ENCODE results near the gene RHEB. TPM values are rescaled to one million over a fixed set of nuclear protein-coding genes. Genes with fewer than 3 reads are reported as not detected.
A peak's percentile ranks its signal among the peaks of the same experiment; 100 is the strongest.

RHEB gene
- total and polyA plus RNA-seq, 2 experiments from 2014 or later, result 101 to 239 TPM

GRCh38 chr7:151541709-151542499, 22.2 kb upstream of the RHEB start:
- H3K27me3 Mint-ChIP-seq (ENCODE audit: insufficient read depth, low read depth, poor library complexity), result peaks cover 3% of the 10 kb centered on the region
- H3K4me3 Mint-ChIP-seq, result no peak overlapping the region
- peak overlapping the region; percentile 51; the same call in 1 of the 2 replicates for H3K27ac Mint-ChIP-seq
- H2AFZ ChIP-seq, result peak overlapping the region; percentile 78
- H3K36me3 ChIP-seq (ENCODE audit: insufficient read depth), result no peaks in the 10 kb centered on the region
- H3K4me3 ChIP-seq, result no peak overlapping the region
- ATAC-seq (peak; percentile 47), DNase-seq (ENCODE audit: low spot score) (no peak)
- peaks cover 16% of the 10 kb centered on the region for H3K4me1 Mint-ChIP-seq
- H3K27ac ChIP-seq (ENCODE audit: low read depth), result no peak overlapping the region
- no peaks in the 10 kb centered on the region for H3F3A ChIP-seq (replicated peaks; ENCODE audit: low read depth)
- H3K4me2 ChIP-seq, result no peak overlapping the region
- H3K9me3 Mint-ChIP-seq, result no peaks in the 10 kb centered on the region; the same call in 2 of the 3 replicates
- no peaks in the 10 kb centered on the region for H4K20me1 ChIP-seq (replicated peaks; ENCODE audit: insufficient read depth)
- TF ChIP-seq, protein P1, sequence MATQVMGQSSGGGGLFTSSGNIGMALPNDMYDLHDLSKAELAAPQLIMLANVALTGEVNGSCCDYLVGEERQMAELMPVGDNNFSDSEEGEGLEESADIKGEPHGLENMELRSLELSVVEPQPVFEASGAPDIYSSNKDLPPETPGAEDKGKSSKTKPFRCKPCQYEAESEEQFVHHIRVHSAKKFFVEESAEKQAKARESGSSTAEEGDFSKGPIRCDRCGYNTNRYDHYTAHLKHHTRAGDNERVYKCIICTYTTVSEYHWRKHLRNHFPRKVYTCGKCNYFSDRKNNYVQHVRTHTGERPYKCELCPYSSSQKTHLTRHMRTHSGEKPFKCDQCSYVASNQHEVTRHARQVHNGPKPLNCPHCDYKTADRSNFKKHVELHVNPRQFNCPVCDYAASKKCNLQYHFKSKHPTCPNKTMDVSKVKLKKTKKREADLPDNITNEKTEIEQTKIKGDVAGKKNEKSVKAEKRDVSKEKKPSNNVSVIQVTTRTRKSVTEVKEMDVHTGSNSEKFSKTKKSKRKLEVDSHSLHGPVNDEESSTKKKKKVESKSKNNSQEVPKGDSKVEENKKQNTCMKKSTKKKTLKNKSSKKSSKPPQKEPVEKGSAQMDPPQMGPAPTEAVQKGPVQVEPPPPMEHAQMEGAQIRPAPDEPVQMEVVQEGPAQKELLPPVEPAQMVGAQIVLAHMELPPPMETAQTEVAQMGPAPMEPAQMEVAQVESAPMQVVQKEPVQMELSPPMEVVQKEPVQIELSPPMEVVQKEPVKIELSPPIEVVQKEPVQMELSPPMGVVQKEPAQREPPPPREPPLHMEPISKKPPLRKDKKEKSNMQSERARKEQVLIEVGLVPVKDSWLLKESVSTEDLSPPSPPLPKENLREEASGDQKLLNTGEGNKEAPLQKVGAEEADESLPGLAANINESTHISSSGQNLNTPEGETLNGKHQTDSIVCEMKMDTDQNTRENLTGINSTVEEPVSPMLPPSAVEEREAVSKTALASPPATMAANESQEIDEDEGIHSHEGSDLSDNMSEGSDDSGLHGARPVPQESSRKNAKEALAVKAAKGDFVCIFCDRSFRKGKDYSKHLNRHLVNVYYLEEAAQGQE (IDR thresholded peaks at IDR 0.05; ENCODE audit: unreplicated experiment), result no peak
- TF ChIP-seq NANOG (IDR thresholded peaks at IDR 0.05; ENCODE audit: borderline replicate concordance) (no peak), ZNF331 (CRISPR knock-in tag; IDR thresholded peaks at IDR 0.05; ENCODE audit: low read depth) (no peak), POLR2AphosphoS5 (IDR thresholded peaks at IDR 0.05; ENCODE audit: low read depth) (no peak), JUNB (IDR thresholded peaks at IDR 0.05; ENCODE audit: unreplicated experiment) (no peak), ZNF114 (CRISPR knock-in tag; IDR thresholded peaks at IDR 0.05) (no peak), CREB1 (CRISPR knock-in tag; IDR thresholded peaks at IDR 0.05; ENCODE audit: low read depth) (no peak)
- TF ChIP-seq, protein P2, sequence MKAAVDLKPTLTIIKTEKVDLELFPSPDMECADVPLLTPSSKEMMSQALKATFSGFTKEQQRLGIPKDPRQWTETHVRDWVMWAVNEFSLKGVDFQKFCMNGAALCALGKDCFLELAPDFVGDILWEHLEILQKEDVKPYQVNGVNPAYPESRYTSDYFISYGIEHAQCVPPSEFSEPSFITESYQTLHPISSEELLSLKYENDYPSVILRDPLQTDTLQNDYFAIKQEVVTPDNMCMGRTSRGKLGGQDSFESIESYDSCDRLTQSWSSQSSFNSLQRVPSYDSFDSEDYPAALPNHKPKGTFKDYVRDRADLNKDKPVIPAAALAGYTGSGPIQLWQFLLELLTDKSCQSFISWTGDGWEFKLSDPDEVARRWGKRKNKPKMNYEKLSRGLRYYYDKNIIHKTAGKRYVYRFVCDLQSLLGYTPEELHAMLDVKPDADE (IDR thresholded peaks at IDR 0.05), result no peak
- TF ChIP-seq, protein P3, sequence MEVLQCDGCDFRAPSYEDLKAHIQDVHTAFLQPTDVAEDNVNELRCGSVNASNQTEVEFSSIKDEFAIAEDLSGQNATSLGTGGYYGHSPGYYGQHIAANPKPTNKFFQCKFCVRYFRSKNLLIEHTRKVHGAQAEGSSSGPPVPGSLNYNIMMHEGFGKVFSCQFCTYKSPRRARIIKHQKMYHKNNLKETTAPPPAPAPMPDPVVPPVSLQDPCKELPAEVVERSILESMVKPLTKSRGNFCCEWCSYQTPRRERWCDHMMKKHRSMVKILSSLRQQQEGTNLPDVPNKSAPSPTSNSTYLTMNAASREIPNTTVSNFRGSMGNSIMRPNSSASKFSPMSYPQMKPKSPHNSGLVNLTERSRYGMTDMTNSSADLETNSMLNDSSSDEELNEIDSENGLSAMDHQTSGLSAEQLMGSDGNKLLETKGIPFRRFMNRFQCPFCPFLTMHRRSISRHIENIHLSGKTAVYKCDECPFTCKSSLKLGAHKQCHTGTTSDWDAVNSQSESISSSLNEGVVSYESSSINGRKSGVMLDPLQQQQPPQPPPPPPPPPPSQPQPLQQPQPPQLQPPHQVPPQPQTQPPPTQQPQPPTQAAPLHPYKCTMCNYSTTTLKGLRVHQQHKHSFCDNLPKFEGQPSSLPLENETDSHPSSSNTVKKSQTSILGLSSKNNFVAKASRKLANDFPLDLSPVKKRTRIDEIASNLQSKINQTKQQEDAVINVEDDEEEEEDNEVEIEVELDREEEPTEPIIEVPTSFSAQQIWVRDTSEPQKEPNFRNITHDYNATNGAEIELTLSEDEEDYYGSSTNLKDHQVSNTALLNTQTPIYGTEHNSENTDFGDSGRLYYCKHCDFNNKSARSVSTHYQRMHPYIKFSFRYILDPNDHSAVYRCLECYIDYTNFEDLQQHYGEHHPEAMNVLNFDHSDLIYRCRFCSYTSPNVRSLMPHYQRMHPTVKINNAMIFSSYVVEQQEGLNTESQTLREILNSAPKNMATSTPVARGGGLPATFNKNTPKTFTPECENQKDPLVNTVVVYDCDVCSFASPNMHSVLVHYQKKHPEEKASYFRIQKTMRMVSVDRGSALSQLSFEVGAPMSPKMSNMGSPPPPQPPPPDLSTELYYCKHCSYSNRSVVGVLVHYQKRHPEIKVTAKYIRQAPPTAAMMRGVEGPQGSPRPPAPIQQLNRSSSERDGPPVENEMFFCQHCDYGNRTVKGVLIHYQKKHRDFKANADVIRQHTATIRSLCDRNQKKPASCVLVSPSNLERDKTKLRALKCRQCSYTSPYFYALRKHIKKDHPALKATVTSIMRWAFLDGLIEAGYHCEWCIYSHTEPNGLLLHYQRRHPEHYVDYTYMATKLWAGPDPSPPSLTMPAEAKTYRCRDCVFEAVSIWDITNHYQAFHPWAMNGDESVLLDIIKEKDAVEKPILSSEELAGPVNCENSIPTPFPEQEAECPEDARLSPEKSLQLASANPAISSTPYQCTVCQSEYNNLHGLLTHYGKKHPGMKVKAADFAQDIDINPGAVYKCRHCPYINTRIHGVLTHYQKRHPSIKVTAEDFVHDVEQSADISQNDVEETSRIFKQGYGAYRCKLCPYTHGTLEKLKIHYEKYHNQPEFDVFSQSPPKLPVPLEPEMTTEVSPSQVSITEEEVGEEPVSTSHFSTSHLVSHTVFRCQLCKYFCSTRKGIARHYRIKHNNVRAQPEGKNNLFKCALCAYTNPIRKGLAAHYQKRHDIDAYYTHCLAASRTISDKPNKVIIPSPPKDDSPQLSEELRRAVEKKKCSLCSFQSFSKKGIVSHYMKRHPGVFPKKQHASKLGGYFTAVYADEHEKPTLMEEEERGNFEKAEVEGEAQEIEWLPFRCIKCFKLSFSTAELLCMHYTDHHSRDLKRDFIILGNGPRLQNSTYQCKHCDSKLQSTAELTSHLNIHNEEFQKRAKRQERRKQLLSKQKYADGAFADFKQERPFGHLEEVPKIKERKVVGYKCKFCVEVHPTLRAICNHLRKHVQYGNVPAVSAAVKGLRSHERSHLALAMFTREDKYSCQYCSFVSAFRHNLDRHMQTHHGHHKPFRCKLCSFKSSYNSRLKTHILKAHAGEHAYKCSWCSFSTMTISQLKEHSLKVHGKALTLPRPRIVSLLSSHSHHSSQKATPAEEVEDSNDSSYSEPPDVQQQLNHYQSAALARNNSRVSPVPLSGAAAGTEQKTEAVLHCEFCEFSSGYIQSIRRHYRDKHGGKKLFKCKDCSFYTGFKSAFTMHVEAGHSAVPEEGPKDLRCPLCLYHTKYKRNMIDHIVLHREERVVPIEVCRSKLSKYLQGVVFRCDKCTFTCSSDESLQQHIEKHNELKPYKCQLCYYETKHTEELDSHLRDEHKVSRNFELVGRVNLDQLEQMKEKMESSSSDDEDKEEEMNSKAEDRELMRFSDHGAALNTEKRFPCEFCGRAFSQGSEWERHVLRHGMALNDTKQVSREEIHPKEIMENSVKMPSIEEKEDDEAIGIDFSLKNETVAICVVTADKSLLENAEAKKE (CRISPR knock-in tag; IDR thresholded peaks at IDR 0.05), result no peak
- H3K79me2 ChIP-seq (replicated peaks; ENCODE audit: insufficient read depth), result no peaks in the 10 kb centered on the region
- no peaks in the 10 kb centered on the region for H3K27me3 ChIP-seq (ENCODE audit: insufficient read depth)
- no peaks in the 10 kb centered on the region for H3K36me3 Mint-ChIP-seq (ENCODE audit: low read depth)
- H3K4me1 ChIP-seq (ENCODE audit: insufficient read depth), result no peaks in the 10 kb centered on the region
- H3K9me2 ChIP-seq (ENCODE audit: insufficient read depth), result peaks cover 5% of the 10 kb centered on the region; the same call in 1 of the 2 replicates

Data from GM23338 (cell line).